ENCODE measurements around the gene ASCC2. TPM values are rescaled to one million over a fixed set of nuclear protein-coding genes. Genes with fewer than 3 reads are reported as not detected.
"Not testable (repeated sequence)": the region's sequence is repeated elsewhere in the genome, so short reads cannot be mapped to it uniquely, and the experiment has no call there.

ASCC2 gene
- total RNA-seq, 4 donors from 2014 or later, result 30.2 to 53.2 (median 45.8) TPM

- 92 to 95% methylated on average over 8 of the region's 8 CpGs for WGBS, 2 donors
- no peak overlapping the region for H3K4me3 ChIP-seq (ENCODE audit: low read depth, poor library complexity, severe bottlenecking)
- DNase-seq (ENCODE audit: low spot score in 2 of 2), result no peak
- intact Hi-C loops (cut with DNase I; ENCODE audit: low total_unique reads), result no loop called here
- TF ChIP-seq CTCF (IDR thresholded peaks at IDR 0.05), result no peak
- no peak for TF ChIP-seq POLR2A (IDR thresholded peaks at IDR 0.05)
Measured at GRCh38 chr22:29830585-29830984, 7.5 kb downstream of the ASCC2 start.

- WGBS, 2 donors, result 41 to 47% methylated on average over 1 of the region's 1 CpG
- not testable (repeated sequence) for H3K4me3 ChIP-seq (ENCODE audit: low read depth, poor library complexity, severe bottlenecking); DNase-seq (ENCODE audit: low spot score in 2 of 2)
- intact Hi-C loops (cut with DNase I; ENCODE audit: low total_unique reads), result loop anchor here (5.0 kb wide), 1 partner anchor 710 kb away; no protein-coding TSS in a partner anchor
Measured at GRCh38 chr22:29827726-29828125, 10.3 kb downstream of the ASCC2 start.

DNA sequence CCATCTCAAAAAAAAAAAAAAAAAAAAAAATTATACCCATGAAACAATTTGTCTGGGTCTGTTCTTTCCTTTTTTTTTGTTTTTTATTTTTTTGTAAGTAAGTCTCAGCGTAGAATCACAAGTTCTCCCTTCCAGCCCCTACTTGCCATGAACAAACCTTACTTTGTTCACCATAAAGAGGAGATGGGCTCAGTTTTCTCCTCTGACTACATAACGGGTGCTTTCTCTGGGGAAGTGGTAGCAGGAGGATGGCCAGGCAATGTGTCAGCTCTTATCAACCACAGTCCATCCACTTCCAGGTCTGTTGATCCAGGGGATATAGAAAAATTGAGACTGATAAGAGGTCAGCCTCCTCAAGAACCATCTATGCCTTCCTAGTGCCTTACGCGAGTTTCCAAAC lies 11.0 kb downstream of the ASCC2 start:
- intact Hi-C loops (cut with DNase I; ENCODE audit: low total_unique reads), result loop anchor here (5.0 kb wide), 1 partner anchor 710 kb away; no protein-coding TSS in a partner anchor
- H3K4me3 ChIP-seq (ENCODE audit: low read depth, poor library complexity, severe bottlenecking), result no peak overlapping the region
- TF ChIP-seq CTCF (IDR thresholded peaks at IDR 0.05) (no peak), POLR2A (IDR thresholded peaks at IDR 0.05) (no peak)
- 89 to 91% methylated on average over 4 of the region's 4 CpGs for WGBS, 2 donors
- no peak for DNase-seq (ENCODE audit: low spot score in 2 of 2)

- TF ChIP-seq CTCF (IDR thresholded peaks at IDR 0.05) (no peak), POLR2A (IDR thresholded peaks at IDR 0.05) (no peak)
- 82 to 87% methylated on average over 17 of the region's 17 CpGs for WGBS, 2 donors
Measured at GRCh38 chr22:29825578-29825977, 12.5 kb downstream of the ASCC2 start.

DNA sequence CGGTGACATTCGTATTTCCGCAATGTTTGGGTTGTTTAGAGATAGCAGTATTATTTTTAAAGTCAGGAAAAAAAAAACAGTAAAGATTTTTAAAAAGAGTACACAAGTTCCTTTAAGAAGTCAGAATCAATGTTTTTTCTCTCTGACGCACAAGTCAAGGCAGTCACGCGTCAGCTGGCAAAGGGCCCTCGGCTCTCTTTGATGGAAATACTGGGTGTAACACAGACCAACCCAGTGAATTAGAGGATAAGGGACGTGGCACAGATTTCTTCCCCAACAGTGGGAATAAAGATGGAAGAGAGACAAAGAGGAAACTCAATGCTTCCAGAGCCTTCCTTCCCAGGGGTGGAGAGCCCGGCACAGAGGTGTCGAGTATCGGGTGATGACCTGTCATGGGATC lies 13.4 kb downstream of the ASCC2 start:
- H3K4me3 ChIP-seq (ENCODE audit: low read depth, poor library complexity, severe bottlenecking), result no peak overlapping the region
- TF ChIP-seq POLR2A (IDR thresholded peaks at IDR 0.05) (no peak), CTCF (IDR thresholded peaks at IDR 0.05) (no peak)
- WGBS, 2 donors, result 63 to 65% methylated on average over 11 of the region's 11 CpGs
- DNase-seq (ENCODE audit: low spot score in 2 of 2), result peak; percentile 79 to 93
- intact Hi-C loops (cut with DNase I; ENCODE audit: low total_unique reads), result loop anchor here (5.0 kb wide), 1 partner anchor 707 kb away; no protein-coding TSS in a partner anchor

More at GRCh38 chr22:29825578-29825977, 12.5 kb downstream of the ASCC2 start:
- DNase-seq (ENCODE audit: low spot score in 2 of 2), result no peak
- H3K4me3 ChIP-seq (ENCODE audit: low read depth, poor library complexity, severe bottlenecking), result no peak overlapping the region
- intact Hi-C loops (cut with DNase I; ENCODE audit: low total_unique reads), result loop anchor here (5.0 kb wide), 1 partner anchor 708 kb away; no protein-coding TSS in a partner anchor

- intact Hi-C loops (cut with DNase I; ENCODE audit: low total_unique reads), result no loop called here
- DNase-seq (ENCODE audit: low spot score in 2 of 2), result peak; percentile 83 to 92
- H3K4me3 ChIP-seq (ENCODE audit: low read depth, poor library complexity, severe bottlenecking), result no peak overlapping the region
- 44 to 46% methylated on average over 7 of the region's 7 CpGs for WGBS, 2 donors
- TF ChIP-seq CTCF (IDR thresholded peaks at IDR 0.05) (no peak), POLR2A (IDR thresholded peaks at IDR 0.05) (no peak)
Measured at GRCh38 chr22:29821291-29822016, 16.6 kb downstream of the ASCC2 start.
